A673 (cell line): ENCODE data around the gene TFB1M. TPM values are rescaled to one million over a fixed set of nuclear protein-coding genes. Genes with fewer than 3 reads are reported as not detected.

Experiments
- BruUV-seq: library from RNA; stranded (reverse); fragments of 400-500 nt; replicated peaks from 2 replicates; lab custom pipeline; 2021; lab: Mats Ljungman, UMichigan
- CTCF ChIA-PET: fragments of 300-600 bp; sonication (Branson Sonifier 250); formaldehyde crosslinking; loops from one replicate; lab custom pipeline; 2022; ENCODE audit warnings: antibody characterized with exemption; lab: Charles Lee
- POLR2A ChIA-PET: fragments of 300-600 bp; sonication (Branson Sonifier 250); formaldehyde crosslinking; loops from one replicate; lab custom pipeline; 2022; ENCODE audit warnings: antibody characterized with exemption; ENCODE audit not compliant: low non-redundant PET; lab: Charles Lee
- DNase-seq: peaks from one replicate; pipeline ENCODE4 v3.0.0-alpha.2; 2015; ENCODE audit warnings: low spot score
- H3K27ac ChIP-seq: fragments of 200-600 bp; sonication (generic); 2 replicates; pipeline ENCODE4 v1.5.1; 2016; ENCODE audit warnings: mixed run types, low read depth, mild to moderate bottlenecking, mixed read lengths, antibody characterized with exemption, low read length; ENCODE audit not compliant: poor library complexity, severe bottlenecking
- H3K27me3 ChIP-seq: fragments of 200-600 bp; sonication (generic); replicated peaks from 2 replicates; pipeline ENCODE4 v1.6.1; 2017; ENCODE audit warnings: mixed run types, low read depth, mild to moderate bottlenecking, mixed read lengths, antibody characterized with exemption, low read length; ENCODE audit not compliant: insufficient read depth, poor library complexity
- H3K36me3 ChIP-seq: fragments of 200-600 bp; sonication (generic); 2 replicates; pipeline ENCODE4 v1.6.1; 2016; ENCODE audit warnings: mixed run types, mild to moderate bottlenecking, mixed read lengths, antibody characterized with exemption, low read length; ENCODE audit not compliant: insufficient read depth, poor library complexity, severe bottlenecking
- H3K4me1 ChIP-seq: fragments of 200-600 bp; sonication (generic); 2 replicates; pipeline ENCODE4 v1.6.1; 2017; ENCODE audit warnings: mixed run types, mild to moderate bottlenecking, mixed read lengths, antibody characterized with exemption, low read length; ENCODE audit not compliant: insufficient read depth, poor library complexity, severe bottlenecking
- H3K4me3 ChIP-seq: fragments of 200-600 bp; sonication (generic); 2 replicates; pipeline ENCODE4 v1.5.1; 2016; ENCODE audit warnings: low read depth, mixed run types, mild to moderate bottlenecking, mixed read lengths, low read length; ENCODE audit not compliant: poor library complexity, severe bottlenecking
- H3K9me3 ChIP-seq: fragments of 200-600 bp; sonication (generic); 2 replicates; pipeline ENCODE4 v1.6.1; 2016; ENCODE audit warnings: mixed run types, low read depth, mild to moderate bottlenecking, mixed read lengths, antibody characterized with exemption, low read length; ENCODE audit not compliant: poor library complexity, severe bottlenecking
- EZH2 ChIP-seq: fragments of 200-600 bp; sonication (generic); IDR thresholded peaks from 2 replicates; pipeline ENCODE4 v1.6.1; 2017; ENCODE audit warnings: borderline replicate concordance, low read depth, mild to moderate bottlenecking, mixed read lengths, antibody characterized with exemption, low read length; ENCODE audit not compliant: poor library complexity, severe bottlenecking
- intact Hi-C: fragments of 100-400 bp; cut with micrococcal nuclease; formaldehyde crosslinking; loops from one replicate; pipeline ENCODE4 v1.10.0; 2022; ENCODE audit not compliant: unreplicated experiment
- total RNA-seq: library from RNA; stranded (reverse); gene quantifications from 2 replicates; pipeline ENCODE4 v1.2.3, GENCODE V29; 2021
- TF ChIP-seq, protein P1 (sequence below): fragments of 300-800, 200-600 bp; sonication (generic); conservative IDR thresholded peaks from 2 replicates; pipeline ENCODE4 v1.5.1; 2017; ENCODE audit warnings: low read depth, mild to moderate bottlenecking, antibody characterized with exemption, low read length, moderate library complexity, mixed read lengths

The TFB1M gene
- total RNA-seq, 1 experiment from 2014 or later, result 40.3 TPM

DNA sequence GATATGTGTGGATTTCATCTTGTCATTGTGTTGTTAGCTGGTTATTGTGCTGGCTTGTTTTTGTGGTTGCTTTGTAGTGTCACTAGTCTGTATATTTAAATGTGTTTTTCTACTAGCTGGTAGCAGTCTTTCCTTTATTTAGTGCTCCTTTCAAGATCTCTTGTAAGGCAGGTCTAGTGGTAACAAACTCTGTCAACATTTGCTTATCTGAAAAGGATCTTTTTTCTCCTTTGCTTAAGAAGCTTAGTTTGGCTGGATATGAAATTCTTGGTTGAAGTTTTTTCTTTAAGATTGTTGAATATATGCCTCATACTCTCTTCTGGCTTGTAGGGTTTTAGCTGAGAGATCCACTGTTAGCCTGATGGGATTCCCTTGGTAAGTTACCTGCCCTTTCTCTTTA lies 32.7 kb upstream of the TFB1M start:
- TF ChIP-seq, protein P1, sequence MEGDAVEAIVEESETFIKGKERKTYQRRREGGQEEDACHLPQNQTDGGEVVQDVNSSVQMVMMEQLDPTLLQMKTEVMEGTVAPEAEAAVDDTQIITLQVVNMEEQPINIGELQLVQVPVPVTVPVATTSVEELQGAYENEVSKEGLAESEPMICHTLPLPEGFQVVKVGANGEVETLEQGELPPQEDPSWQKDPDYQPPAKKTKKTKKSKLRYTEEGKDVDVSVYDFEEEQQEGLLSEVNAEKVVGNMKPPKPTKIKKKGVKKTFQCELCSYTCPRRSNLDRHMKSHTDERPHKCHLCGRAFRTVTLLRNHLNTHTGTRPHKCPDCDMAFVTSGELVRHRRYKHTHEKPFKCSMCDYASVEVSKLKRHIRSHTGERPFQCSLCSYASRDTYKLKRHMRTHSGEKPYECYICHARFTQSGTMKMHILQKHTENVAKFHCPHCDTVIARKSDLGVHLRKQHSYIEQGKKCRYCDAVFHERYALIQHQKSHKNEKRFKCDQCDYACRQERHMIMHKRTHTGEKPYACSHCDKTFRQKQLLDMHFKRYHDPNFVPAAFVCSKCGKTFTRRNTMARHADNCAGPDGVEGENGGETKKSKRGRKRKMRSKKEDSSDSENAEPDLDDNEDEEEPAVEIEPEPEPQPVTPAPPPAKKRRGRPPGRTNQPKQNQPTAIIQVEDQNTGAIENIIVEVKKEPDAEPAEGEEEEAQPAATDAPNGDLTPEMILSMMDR, result no peak
- TF ChIP-seq EZH2, result no peak
- CTCF ChIA-PET, result no interaction called here

DNA sequence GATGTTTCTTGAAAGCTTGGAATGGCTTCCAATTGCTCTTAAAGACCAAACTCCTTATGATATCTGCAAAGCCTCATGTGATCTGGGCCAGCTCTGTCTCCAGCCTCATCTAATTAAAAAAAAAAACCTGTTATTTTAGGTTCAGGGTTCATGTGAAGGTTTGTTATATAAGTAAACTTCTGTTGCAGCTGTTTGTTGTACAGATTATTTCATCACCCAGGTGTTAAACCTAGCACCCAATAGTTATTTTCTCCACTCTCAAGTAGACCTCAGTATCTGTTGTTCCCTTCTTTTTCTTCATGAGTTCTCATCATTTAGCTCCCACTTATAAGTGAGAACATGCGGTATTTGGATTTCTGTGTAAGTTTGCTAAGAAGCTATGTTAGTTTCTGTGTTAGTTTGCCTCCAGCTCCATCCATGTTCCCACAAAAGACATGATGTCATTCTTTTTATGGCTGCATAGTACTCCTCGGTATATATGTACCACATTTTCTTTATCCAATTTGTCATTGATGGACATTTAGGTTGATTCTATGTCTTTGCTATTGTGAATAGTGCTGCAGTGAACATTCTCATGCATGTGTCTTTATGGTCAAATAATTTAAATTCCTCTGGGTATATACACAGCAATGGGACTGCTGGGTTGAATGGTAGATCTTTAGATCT lies 30.2 kb upstream of the TFB1M start:
- ChIA-PET POLR2A (no interaction called here), CTCF (no interaction called here)
- intact Hi-C loops, result no loop called here

More for the DNA sequence above, 32.7 kb upstream of the TFB1M start:
- no TSS peak for BruUV-seq
- no peak overlapping the region for H3K27ac ChIP-seq
- H3K27me3 ChIP-seq, result no peaks in the 10 kb centered on the region
- no peak for DNase-seq
- H3K36me3 ChIP-seq, result no peaks in the 10 kb centered on the region
- intact Hi-C loops, result no loop called here
- POLR2A ChIA-PET, result no interaction called here
- H3K4me1 ChIP-seq, result no peaks in the 10 kb centered on the region
- peaks cover 6% of the 10 kb centered on the region for H3K9me3 ChIP-seq
- no peak overlapping the region for H3K4me3 ChIP-seq

DNA sequence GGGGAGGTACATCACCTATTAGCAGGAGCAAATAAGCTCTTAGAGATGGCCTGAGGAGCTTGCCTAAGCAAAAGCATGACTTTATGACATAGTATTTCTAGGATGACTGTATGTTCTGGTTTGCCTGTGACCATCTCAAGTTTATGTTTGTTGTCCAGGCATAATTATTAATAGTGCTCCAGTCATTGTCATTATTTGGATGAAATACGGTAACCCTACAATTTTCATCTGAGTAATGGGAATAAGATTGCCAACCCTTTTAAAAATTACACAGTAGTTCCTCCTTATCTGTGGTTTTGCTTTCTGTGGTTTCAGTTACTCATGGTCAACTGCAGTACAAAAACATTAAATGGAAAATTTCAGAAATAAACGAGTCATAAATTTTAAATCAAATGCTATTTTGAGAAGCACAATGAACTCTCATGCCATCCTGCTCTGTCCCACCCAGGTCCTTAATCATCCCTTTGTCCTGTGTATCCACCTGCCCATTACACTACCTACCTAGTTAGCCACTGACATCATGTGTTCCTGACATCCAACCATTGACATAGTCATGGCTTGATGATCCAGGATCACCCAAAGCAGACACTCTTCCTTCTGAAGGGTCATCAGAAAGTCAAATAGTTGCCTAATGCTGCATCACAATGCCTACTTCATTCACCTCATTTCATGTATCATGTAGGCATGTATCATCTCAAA lies 27.0 kb upstream of the TFB1M start:
- intact Hi-C loops, result no loop called here
- Histone ChIP-seq H3K27me3 (no peaks in the 10 kb centered on the region), H3K4me1 (no peaks in the 10 kb centered on the region), H3K27ac (no peak overlapping the region), H3K36me3 (no peaks in the 10 kb centered on the region), H3K4me3 (no peak overlapping the region), H3K9me3 (peaks cover 6% of the 10 kb centered on the region)
- POLR2A ChIA-PET, result no interaction called here
- CTCF ChIA-PET, result no interaction called here
- DNase-seq, result no peak
- TF ChIP-seq EZH2, result no peak
- TF ChIP-seq, protein P1, result no peak
- no TSS peak for BruUV-seq

More for the DNA sequence above, 30.2 kb upstream of the TFB1M start:
- Histone ChIP-seq H3K36me3 (no peaks in the 10 kb centered on the region), H3K27ac (no peak overlapping the region), H3K4me3 (no peak overlapping the region), H3K4me1 (no peaks in the 10 kb centered on the region), H3K9me3 (peaks cover 6% of the 10 kb centered on the region), H3K27me3 (no peaks in the 10 kb centered on the region)
- no peak for DNase-seq
- BruUV-seq, result no TSS peak
- TF ChIP-seq, protein P1, result no peak
- no peak for TF ChIP-seq EZH2
